ENCODE measurements around the gene ABCF2. TPM values are rescaled to one million over a fixed set of nuclear protein-coding genes. Genes with fewer than 3 reads are reported as not detected.

Gene ABCF2
- total RNA-seq, 3 donors from 2014 or later, result 35.6 to 58.7 (median 42.2) TPM

GRCh38 chr7:151252961-151253711 is 26.1 kb upstream of the ABCF2 start:
- TF ChIP-seq POLR2A (IDR thresholded peaks at IDR 0.05) (no peak), POLR2AphosphoS5 (IDR thresholded peaks at IDR 0.05) (no peak)
- TF ChIP-seq, protein P1, sequence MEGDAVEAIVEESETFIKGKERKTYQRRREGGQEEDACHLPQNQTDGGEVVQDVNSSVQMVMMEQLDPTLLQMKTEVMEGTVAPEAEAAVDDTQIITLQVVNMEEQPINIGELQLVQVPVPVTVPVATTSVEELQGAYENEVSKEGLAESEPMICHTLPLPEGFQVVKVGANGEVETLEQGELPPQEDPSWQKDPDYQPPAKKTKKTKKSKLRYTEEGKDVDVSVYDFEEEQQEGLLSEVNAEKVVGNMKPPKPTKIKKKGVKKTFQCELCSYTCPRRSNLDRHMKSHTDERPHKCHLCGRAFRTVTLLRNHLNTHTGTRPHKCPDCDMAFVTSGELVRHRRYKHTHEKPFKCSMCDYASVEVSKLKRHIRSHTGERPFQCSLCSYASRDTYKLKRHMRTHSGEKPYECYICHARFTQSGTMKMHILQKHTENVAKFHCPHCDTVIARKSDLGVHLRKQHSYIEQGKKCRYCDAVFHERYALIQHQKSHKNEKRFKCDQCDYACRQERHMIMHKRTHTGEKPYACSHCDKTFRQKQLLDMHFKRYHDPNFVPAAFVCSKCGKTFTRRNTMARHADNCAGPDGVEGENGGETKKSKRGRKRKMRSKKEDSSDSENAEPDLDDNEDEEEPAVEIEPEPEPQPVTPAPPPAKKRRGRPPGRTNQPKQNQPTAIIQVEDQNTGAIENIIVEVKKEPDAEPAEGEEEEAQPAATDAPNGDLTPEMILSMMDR (IDR thresholded peaks at IDR 0.05), result no peak
- Histone ChIP-seq H3K4me1 (no peaks in the 10 kb centered on the region), H3K9me3 (no peaks in the 10 kb centered on the region), H3K27me3 (no peaks in the 10 kb centered on the region), H3K36me3 (no peaks in the 10 kb centered on the region), H3K27ac (peak overlapping the region; percentile 80 to 83), H3K4me3 (peak overlapping the region; percentile 61 to 84 (median 66))
- no peak for DNase-seq (ENCODE audit: low spot score in 2 of 2)
- intact Hi-C loops (cut with DNase I; ENCODE audit: low total_unique reads), result no loop called here

GRCh38 chr7:151252561-151252835 is 25.5 kb upstream of the ABCF2 start:
- Histone ChIP-seq H3K4me1 (peaks cover 0 to 4% of the 10 kb centered on the region in 2 donors), H3K36me3 (no peaks in the 10 kb centered on the region), H3K9me3 (no peaks in the 10 kb centered on the region), H3K27ac (peak overlapping the region; percentile 80 to 94), H3K27me3 (no peaks in the 10 kb centered on the region), H3K4me3 (peak overlapping the region; percentile 61 to 84 (median 66))
- TF ChIP-seq POLR2A (IDR thresholded peaks at IDR 0.05) (no peak), POLR2AphosphoS5 (IDR thresholded peaks at IDR 0.05) (no peak)
- TF ChIP-seq, protein P1 (IDR thresholded peaks at IDR 0.05), result no peak
- DNase-seq (ENCODE audit: low spot score in 2 of 2), result no peak
- intact Hi-C loops (cut with DNase I; ENCODE audit: low total_unique reads), result no loop called here

GRCh38 chr7:151251689-151252560 is 24.9 kb upstream of the ABCF2 start:
- TF ChIP-seq, protein P1 (IDR thresholded peaks at IDR 0.05), result no peak
- TF ChIP-seq POLR2AphosphoS5 (IDR thresholded peaks at IDR 0.05) (no peak), POLR2A (IDR thresholded peaks at IDR 0.05) (no peak)
- intact Hi-C loops (cut with DNase I; ENCODE audit: low total_unique reads), result no loop called here
- no peak for DNase-seq (ENCODE audit: low spot score in 2 of 2)

GRCh38 chr7:151251328-151251688 is 24.3 kb upstream of the ABCF2 start:
- Histone ChIP-seq H3K4me3 (peak overlapping the region; percentile 61 to 84 (median 66)), H3K27ac (peak overlapping the region; percentile 63 to 94), H3K9me3 (no peaks in the 10 kb centered on the region), H3K4me1 (peaks cover 0 to 7% of the 10 kb centered on the region in 2 donors), H3K36me3 (no peaks in the 10 kb centered on the region), H3K27me3 (no peaks in the 10 kb centered on the region)
- intact Hi-C loops (cut with DNase I; ENCODE audit: low total_unique reads), result no loop called here
- TF ChIP-seq, protein P1 (IDR thresholded peaks at IDR 0.05), result peak in 1 of 3 donors; percentile 8
- TF ChIP-seq POLR2A (IDR thresholded peaks at IDR 0.05), result no peak
- DNase-seq (ENCODE audit: low spot score in 2 of 2), result no peak

More at GRCh38 chr7:151251689-151252560, 24.9 kb upstream of the ABCF2 start:
- Histone ChIP-seq H3K9me3 (no peaks in the 10 kb centered on the region), H3K36me3 (no peaks in the 10 kb centered on the region), H3K27ac (peak overlapping the region; percentile 80 to 94), H3K4me3 (peak overlapping the region; percentile 61 to 84 (median 66)), H3K4me1 (peaks cover 0 to 7% of the 10 kb centered on the region in 2 donors), H3K27me3 (no peaks in the 10 kb centered on the region)
